Activated CD4-positive, alpha-beta memory T cell treated with anti-CD3 and anti-CD28 coated beads, Interleukin-2, amount 10 ng/mL, durations not matched to agents 7 days and 5 days (primary cell): ENCODE measurements around the gene CAMKMT. TPM values are rescaled to one million over a fixed set of nuclear protein-coding genes. Genes with fewer than 3 reads are reported as not detected.

ENCODE experiments used
- CTCF ChIA-PET: fragments of 350-600 bp; sonication (Branson Sonifier 250); formaldehyde crosslinking; loops from one replicate; lab custom pipeline; 2021; ENCODE audit warnings: antibody characterized with exemption, inconsistent platforms; lab: Charles Lee
- POLR2A ChIA-PET: fragments of 350-600 bp; sonication (Branson Sonifier 250); formaldehyde crosslinking; loops from one replicate; lab custom pipeline; 2021; ENCODE audit warnings: antibody characterized with exemption; lab: Charles Lee
- DNase-seq: peaks from one replicate; pipeline ENCODE4 v3.0.0-alpha.2; 2020
- H3K27ac Mint-ChIP-seq: one replicate; pipeline ENCODE4 v1.8.0; 2021; ENCODE audit warnings: mild to moderate bottlenecking, mixed read lengths
- H3K27me3 Mint-ChIP-seq: one replicate; pipeline ENCODE4 v1.8.0; 2021; ENCODE audit warnings: mixed read lengths
- H3K36me3 Mint-ChIP-seq: one replicate; pipeline ENCODE4 v1.8.0; 2021; ENCODE audit warnings: low read depth, mixed read lengths
- H3K4me1 Mint-ChIP-seq: one replicate; pipeline ENCODE4 v1.8.0; 2021; ENCODE audit warnings: mixed read lengths
- H3K4me3 Mint-ChIP-seq: one replicate; pipeline ENCODE4 v1.8.0; 2021; ENCODE audit warnings: mild to moderate bottlenecking, mixed read lengths
- H3K9me3 Mint-ChIP-seq: one replicate; pipeline ENCODE4 v1.8.0; 2021; ENCODE audit warnings: mixed read lengths
- total RNA-seq, 2 experiments: library from RNA; stranded (reverse); gene quantifications; one replicate each; pipeline ENCODE4 v1.2.3, GENCODE V29; 2021

The CAMKMT gene
- total RNA-seq, 2 experiments from 2014 or later, result 11.6 to 12.0 TPM

DNA sequence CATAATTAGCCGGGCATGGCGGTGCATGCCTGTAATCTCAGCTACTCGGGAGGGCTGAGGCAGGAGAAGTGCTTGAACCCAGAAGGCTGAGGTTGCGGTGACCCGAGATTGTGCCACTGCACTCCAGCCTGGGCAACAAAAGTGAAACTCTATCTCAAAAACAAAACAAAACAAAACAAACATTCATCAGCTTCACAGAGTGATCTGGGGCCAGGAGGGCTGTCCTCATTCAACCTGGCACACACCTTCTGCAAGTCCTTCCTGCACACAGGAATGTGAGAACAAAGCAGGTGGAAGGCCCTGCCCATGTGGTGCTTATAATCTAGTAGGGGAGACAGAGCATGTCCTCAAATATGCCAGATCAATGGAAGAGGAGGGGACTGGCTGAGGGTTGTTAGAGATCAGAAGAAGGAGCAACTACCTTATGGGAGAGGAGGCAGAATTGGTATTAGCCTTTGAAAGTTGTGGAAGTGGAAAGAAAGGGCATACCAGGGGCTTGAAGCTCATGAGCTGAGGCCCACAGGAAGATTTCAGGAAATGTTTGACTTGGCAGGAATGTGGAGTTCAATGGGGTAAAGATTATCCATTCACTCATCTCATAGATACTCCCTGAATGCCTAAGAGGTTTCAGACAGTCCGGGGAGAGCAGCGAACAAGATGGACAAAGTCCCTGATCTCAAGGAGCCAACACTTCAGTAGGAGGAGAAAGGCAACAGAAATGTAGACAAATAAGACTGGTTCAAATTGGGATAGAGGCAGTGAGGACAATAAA, 424.5 kb downstream of the CAMKMT start:
- Mint-ChIP-seq H3K9me3 (no peaks in the 10 kb centered on the region), H3K4me1 (no peaks in the 10 kb centered on the region), H3K27me3 (no peaks in the 10 kb centered on the region), H3K4me3 (no peak overlapping the region), H3K36me3 (no peaks in the 10 kb centered on the region), H3K27ac (no peak overlapping the region)
- POLR2A ChIA-PET, result no interaction called here
- DNase-seq, result no peak
- CTCF ChIA-PET, result no interaction called here

- ChIA-PET POLR2A (no interaction called here), CTCF (no interaction called here)
- Mint-ChIP-seq H3K36me3 (no peaks in the 10 kb centered on the region), H3K27ac (no peak overlapping the region), H3K4me1 (no peaks in the 10 kb centered on the region), H3K4me3 (no peak overlapping the region), H3K9me3 (no peaks in the 10 kb centered on the region), H3K27me3 (peaks cover 4% of the 10 kb centered on the region)
- DNase-seq, result no peak
Measured at GRCh38 chr2:44786817-44787214, 425.1 kb downstream of the CAMKMT start.

DNA sequence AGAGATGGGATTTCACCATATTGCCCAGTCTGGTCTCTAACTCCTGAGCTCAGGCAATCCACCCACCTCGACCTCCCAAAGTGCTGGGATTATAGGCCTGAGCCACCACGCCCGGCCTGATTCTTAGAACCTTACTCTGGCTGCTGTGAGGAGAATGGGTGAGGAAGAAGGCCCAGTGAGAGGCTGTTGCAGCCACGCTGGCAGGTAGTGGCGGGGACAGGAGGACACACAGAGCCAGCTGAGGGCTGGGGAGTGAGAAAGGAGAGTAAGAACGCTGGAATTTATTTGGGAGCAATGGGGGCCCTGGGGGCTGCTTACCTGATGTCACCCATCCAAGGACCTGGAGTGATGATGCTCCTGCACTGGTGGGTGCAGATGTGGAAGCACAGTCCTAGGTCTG, 425.9 kb downstream of the CAMKMT start:
- Mint-ChIP-seq H3K27me3 (peaks cover 8% of the 10 kb centered on the region), H3K4me3 (no peak overlapping the region), H3K36me3 (no peaks in the 10 kb centered on the region), H3K4me1 (no peaks in the 10 kb centered on the region), H3K9me3 (no peaks in the 10 kb centered on the region), H3K27ac (no peak overlapping the region)
- CTCF ChIA-PET, result no interaction called here
- DNase-seq, result no peak
- POLR2A ChIA-PET, result no interaction called here

- Mint-ChIP-seq H3K4me1 (no peaks in the 10 kb centered on the region), H3K27me3 (peaks cover 16% of the 10 kb centered on the region), H3K27ac (no peak overlapping the region), H3K4me3 (no peak overlapping the region), H3K9me3 (no peaks in the 10 kb centered on the region), H3K36me3 (no peaks in the 10 kb centered on the region)
- no peak for DNase-seq
- ChIA-PET CTCF (no interaction called here), POLR2A (no interaction called here)
Measured at GRCh38 chr2:44789446-44789845, 427.7 kb downstream of the CAMKMT start.

DNA sequence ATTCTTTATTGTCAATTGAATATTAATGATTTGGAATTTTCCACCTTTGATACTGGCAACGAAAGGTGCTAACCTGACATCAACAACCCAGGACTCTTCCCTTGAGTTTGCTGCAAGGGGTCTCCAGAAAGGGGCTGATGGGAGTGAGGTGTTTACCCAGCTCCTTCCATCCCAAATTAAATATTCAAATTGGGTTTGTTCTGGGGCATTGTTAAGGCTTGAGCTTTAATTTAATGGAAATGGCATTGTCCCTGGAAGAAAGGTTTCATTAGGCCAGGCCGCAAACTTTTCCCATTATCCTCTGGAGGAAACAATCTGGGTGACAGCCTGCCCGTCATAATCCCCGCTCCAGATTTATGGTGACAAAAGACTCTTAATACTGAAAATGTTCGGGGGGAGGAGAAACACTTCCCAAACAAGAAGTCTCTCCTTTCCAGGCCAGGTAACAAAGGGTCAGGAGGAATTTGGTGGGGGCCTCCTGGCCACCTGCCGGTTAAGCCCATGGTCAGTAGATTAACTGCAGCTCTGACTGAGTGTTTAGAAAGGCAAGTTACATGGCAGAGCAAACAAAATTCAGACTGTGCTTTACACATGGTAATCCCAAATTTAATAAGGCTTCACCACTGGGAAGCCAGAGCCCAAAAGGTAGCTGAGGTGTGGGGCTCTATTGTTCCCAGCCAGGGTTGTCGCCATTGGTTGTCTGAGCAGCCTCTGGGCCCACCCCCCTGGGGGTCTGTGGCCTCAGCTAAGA, 428.4 kb downstream of the CAMKMT start:
- Mint-ChIP-seq H3K27me3 (peaks cover 17% of the 10 kb centered on the region), H3K4me1 (no peaks in the 10 kb centered on the region), H3K27ac (no peak overlapping the region), H3K36me3 (no peaks in the 10 kb centered on the region), H3K9me3 (no peaks in the 10 kb centered on the region), H3K4me3 (no peak overlapping the region)
- no peak for DNase-seq
- ChIA-PET POLR2A (no interaction called here), CTCF (interaction anchor here (1.6 kb wide), 1 partner anchor 14 kb away, joined by 3 read pairs; no protein-coding TSS in a partner anchor)

DNA sequence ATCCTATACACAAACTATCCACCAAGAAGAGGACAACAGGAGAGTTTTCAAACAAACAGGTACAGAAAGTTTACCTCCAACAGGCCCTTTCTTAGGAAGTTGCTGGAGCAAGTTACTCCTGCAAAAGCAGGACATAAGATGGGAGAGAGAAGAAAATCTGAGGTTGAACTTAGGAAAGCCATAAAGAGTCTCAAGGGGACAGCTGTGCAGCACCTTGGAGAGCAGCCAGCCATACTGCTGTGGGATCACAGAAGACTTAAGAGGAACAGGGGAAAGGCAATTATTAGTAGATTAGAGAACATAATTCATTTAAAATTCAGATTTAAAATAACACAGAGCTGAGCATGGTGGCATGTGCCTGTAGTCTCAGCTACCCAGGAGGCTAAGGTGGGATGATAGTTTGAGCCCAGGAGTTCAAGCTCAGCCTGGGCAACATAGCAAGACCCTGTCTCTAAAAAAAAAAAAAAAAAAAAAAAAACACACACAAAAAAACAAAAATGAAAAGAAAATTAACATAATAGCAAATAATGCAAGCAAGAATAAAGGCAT, 431.6 kb downstream of the CAMKMT start:
- Mint-ChIP-seq H3K27me3 (peaks cover 22% of the 10 kb centered on the region), H3K9me3 (no peaks in the 10 kb centered on the region), H3K27ac (no peak overlapping the region), H3K4me1 (no peaks in the 10 kb centered on the region), H3K36me3 (no peaks in the 10 kb centered on the region), H3K4me3 (no peak overlapping the region)
- CTCF ChIA-PET, result no interaction called here
- POLR2A ChIA-PET, result no interaction called here
- DNase-seq, result no peak

DNA sequence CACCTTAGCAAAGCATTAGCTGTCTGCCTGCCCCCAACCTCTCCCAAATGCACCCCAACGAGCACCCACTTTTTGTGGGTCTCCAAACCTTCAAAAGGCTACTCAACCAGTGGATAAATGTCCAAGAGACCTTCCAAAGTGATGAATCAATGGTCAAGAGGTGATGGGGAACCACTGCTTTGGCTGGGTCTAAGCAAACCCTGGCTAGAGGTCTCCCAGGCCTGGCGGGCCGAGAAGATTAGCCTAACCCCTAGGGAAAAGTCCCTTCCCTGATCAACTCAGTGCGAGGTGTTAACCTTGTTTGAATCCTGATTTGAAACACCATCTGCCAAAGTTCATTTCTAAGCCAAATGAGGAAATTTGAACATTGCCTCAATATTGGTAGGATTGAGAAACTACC, 435.0 kb downstream of the CAMKMT start:
- ChIA-PET CTCF (no interaction called here), POLR2A (no interaction called here)
- Mint-ChIP-seq H3K27me3 (peaks cover 48% of the 10 kb centered on the region), H3K36me3 (no peaks in the 10 kb centered on the region), H3K4me1 (no peaks in the 10 kb centered on the region), H3K4me3 (no peak overlapping the region), H3K9me3 (no peaks in the 10 kb centered on the region), H3K27ac (no peak overlapping the region)
- DNase-seq, result no peak

- no peaks in the 10 kb centered on the region for H3K9me3 Mint-ChIP-seq
- no peak for DNase-seq
- H3K27me3 Mint-ChIP-seq, result peaks cover 46% of the 10 kb centered on the region
- CTCF ChIA-PET, result no interaction called here
- peaks cover 2% of the 10 kb centered on the region for H3K36me3 Mint-ChIP-seq
- no peak overlapping the region for H3K27ac Mint-ChIP-seq
- H3K4me1 Mint-ChIP-seq, result peaks cover 2% of the 10 kb centered on the region
- POLR2A ChIA-PET, result no interaction called here
- H3K4me3 Mint-ChIP-seq, result no peak overlapping the region
Measured at GRCh38 chr2:44798139-44798659, 436.5 kb downstream of the CAMKMT start.

DNA sequence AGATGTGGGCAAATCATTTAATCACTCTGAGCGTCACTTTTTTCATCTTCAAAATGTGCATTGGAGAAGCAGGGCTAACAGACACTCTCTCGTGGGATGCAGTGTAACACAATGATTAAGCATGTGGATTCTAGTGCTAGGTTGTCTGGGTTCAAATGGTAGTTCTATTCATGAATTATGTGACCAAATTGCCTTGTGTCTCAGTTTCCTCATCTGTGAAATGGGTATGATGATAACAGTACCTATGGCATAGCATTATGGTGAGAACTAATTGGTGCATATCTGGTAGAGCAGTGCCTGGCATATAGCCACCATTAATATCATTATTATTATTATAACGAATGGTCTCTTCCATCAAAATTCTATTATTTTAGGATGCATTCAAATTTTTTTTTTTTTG, 437.4 kb downstream of the CAMKMT start:
- ChIA-PET CTCF (no interaction called here), POLR2A (no interaction called here)
- Mint-ChIP-seq H3K27me3 (peaks cover 53% of the 10 kb centered on the region), H3K4me1 (peaks cover 2% of the 10 kb centered on the region), H3K36me3 (peaks cover 2% of the 10 kb centered on the region), H3K9me3 (no peaks in the 10 kb centered on the region), H3K27ac (no peak overlapping the region), H3K4me3 (no peak overlapping the region)
- DNase-seq, result no peak

GRCh38 chr2:44799754-44800153, 438.0 kb downstream of the CAMKMT start:
- Mint-ChIP-seq H3K27ac (no peak overlapping the region), H3K27me3 (peaks cover 60% of the 10 kb centered on the region), H3K4me1 (peaks cover 2% of the 10 kb centered on the region), H3K36me3 (peaks cover 2% of the 10 kb centered on the region), H3K9me3 (no peaks in the 10 kb centered on the region), H3K4me3 (no peak overlapping the region)
- CTCF ChIA-PET, result no interaction called here
- no peak for DNase-seq
- POLR2A ChIA-PET, result no interaction called here

DNA sequence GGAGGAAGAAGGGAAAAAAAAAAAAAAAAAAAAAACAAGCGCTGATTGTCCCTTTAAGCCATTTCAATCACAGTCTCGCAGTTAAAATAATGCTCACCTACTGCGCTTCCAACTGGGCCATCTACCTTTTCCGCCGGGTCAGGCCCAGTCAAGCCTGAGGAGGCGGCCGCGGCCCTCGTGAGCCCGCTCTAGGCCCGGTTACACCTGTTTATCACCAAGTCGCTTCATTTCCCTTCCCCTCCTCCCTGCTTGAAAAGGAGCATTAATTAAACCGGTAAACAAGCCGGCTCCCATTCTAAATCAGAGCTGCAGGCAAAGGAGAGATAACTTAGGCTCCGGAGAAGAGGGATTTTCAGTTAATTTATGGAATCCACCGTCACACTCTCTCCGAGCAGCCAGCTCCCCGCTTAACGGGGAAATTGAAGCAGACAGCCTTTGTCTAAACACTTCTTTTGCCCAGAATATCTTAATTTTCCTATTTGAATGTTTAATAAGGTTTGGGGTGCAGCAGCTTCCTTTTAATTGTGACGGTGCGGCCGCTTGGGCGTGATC, 439.6 kb downstream of the CAMKMT start:
- CTCF ChIA-PET, result interaction anchor here (1.2 kb wide), 1 partner anchor 322 kb away, joined by 5 read pairs; no protein-coding TSS in a partner anchor
- Mint-ChIP-seq H3K36me3 (peaks cover 2% of the 10 kb centered on the region), H3K9me3 (no peaks in the 10 kb centered on the region), H3K4me1 (peaks cover 2% of the 10 kb centered on the region), H3K27ac (no peak overlapping the region), H3K4me3 (no peak overlapping the region), H3K27me3 (peaks cover 72% of the 10 kb centered on the region)
- POLR2A ChIA-PET, result no interaction called here
- no peak for DNase-seq

- Mint-ChIP-seq H3K9me3 (no peaks in the 10 kb centered on the region), H3K36me3 (peaks cover 2% of the 10 kb centered on the region), H3K4me1 (peaks cover 6% of the 10 kb centered on the region), H3K4me3 (no peak overlapping the region), H3K27ac (no peak overlapping the region), H3K27me3 (peaks cover 80% of the 10 kb centered on the region)
- no peak for DNase-seq
- CTCF ChIA-PET, result interaction anchor here (1.2 kb wide), 1 partner anchor 322 kb away, joined by 5 read pairs; no protein-coding TSS in a partner anchor
- POLR2A ChIA-PET, result no interaction called here
Measured at GRCh38 chr2:44801841-44802776, 440.4 kb downstream of the CAMKMT start.
